IPS-18c (cell line): ENCODE data around the gene MYH9.
"Not testable (repeated sequence)": the region's sequence is repeated elsewhere in the genome, so short reads cannot be mapped to it uniquely, and the experiment has no call there.

Experiments used
- H3K4me3 ChIP-seq: 2 replicates; pipeline ENCODE4 v1.7.0; 2013; ENCODE audit warnings: low read depth, mild to moderate bottlenecking, low read length, moderate library complexity; ENCODE audit not compliant: insufficient read depth
- H3K9me3 ChIP-seq: one replicate; pipeline ENCODE4 v1.6.1; 2013; ENCODE audit warnings: mild to moderate bottlenecking, low read length, moderate library complexity; ENCODE audit not compliant: control insufficient read depth, insufficient read depth

The MYH9 gene

DNA sequence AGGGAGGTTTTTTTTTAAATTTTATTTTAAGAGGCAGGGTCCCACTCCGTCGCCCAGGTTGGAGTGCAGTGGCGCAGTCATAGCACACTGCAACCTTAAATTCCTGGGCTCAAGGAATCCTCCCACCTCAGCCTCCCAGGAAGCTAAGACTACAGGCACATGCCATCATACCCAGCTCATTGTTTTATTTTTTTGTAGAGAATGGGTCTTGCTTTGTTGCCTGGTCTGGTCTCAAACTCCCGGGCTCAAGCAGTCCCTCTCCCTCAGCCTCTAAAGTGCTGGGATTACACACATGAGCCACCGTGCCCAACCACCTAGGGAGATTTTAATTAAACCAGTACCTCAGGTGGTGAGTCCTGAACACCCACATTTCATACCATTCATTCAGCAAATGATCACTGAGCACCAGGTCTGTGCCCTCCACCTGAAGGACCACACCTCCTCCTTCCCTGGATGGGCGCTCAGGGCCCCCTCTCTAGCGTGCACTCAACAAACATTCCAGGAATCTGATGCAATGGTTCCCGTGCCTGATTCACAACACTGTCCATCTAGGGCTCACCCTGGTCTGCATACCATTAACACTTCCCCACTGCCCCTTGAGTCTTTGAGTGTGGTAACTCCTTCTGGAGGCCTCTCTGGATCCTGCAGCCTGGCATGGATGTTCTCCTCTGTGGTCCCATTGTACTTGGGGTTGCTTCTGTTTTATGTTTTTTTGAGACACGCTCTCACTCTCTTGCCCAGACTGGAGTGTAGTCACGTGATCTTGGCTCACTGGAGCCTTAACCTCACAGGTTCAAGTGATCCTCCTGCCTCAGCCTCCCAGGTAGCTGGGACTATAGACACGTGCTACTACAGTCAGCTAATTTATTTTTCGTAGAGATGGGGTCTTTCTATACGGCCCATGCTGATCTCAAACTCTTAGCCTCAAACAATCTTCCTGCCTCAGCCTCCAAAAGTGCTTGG lies 9.6 kb upstream of the MYH9 start:
- Histone ChIP-seq H3K4me3 (no peak overlapping the region), H3K9me3 (no peaks in the 10 kb centered on the region)

DNA sequence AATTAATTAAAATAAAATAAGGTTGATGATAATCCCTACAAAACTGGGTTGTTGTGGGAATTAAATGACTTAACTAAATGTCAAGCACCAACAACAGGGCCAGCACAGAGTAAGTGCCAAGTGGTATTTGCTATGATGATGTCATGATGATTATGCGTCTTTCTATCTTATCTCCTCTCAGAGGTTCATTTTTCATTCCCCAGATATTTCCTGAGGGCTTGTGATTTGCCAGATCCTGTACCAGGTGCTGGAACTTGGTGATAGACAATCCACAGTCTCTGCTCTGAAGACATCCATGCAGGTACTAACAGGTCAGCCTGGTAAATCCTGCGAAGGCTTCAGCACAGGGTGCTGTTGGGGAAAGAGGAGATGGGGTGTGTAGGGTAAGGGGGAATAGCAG lies 8.1 kb upstream of the MYH9 start:
- H3K4me3 ChIP-seq: no peak overlapping the region
- H3K9me3 ChIP-seq: no peaks in the 10 kb centered on the region

DNA sequence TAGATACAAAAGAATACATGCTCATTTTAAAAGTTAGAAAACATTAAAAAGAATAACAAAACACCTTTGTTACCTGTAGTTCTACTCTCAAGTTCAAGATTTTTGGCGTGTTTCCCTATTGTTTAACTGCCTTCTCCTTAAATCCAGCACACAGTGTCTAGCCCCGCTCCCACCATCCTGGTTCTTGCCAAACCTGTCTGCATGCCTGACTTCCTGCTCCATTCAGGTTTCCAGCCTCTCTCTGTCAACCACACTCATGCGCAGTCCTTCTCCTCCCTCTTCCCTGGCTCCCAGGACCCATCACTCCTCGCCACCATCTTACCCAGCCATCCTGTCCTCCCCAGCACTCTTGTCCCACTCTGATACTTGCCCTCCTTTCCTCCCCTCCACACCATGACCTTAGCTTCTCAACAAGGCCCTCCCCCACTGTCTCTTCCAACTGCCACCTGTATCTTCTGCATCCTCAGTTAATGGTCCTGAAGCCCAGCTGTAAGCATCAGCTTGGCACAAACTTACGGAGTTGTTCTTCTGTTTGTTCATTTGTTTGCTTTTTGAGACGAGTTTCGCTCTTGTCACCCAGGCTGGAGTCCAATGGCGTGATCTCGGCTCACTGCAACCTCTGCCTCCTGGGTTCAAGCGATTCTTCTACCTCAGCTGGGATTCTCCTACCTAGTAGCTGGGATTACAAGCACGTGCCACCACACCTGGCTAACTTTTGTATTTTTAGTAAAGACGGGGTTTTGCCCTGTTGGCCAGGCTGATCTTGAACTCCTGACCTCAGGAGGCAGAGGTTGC lies 7.5 kb upstream of the MYH9 start:
- no peak overlapping the region for H3K4me3 ChIP-seq
- H3K9me3 ChIP-seq: no peaks in the 10 kb centered on the region

DNA sequence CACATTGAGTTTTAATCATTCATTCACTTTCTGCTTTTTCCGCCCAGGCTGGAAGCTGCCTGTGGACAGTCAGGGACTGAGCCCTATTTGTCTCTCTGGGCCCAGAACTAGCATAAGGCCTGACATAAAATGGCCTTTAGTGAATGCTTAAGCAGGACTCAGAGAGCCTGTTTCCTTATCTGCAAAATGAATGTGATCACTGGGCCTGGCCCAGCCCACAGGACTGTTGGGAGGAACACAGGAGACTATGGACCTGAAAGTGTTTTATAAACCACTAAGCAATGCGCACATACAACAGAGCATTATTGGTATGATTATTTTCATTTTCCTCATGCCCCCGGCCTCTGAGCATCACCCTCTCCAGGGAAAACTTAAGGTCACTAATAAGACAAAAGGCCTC lies 3.9 kb upstream of the MYH9 start:
- Histone ChIP-seq H3K9me3 (no peaks in the 10 kb centered on the region), H3K4me3 (no peak overlapping the region)

DNA sequence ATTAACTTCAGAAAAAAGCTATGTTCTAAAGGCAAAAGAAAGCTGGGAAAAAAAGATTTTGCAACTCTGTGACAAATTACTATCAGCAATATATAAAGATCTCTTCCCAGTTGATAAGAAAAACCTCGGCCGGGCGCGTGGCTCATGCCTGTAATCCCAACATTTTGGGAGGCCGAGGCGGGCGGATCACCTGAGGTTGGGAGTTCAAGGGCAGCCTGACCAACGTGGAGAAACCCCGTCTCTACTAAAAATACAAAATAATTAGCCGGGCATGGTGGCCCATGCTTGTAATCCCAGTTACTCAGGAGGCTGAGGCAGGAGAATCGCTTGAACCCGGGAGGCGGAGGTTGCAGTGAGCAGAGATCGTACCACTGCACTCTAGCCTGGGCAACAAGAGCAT lies 1.4 kb upstream of the MYH9 start:
- H3K4me3 ChIP-seq, H3K9me3 ChIP-seq: not testable (repeated sequence)

DNA sequence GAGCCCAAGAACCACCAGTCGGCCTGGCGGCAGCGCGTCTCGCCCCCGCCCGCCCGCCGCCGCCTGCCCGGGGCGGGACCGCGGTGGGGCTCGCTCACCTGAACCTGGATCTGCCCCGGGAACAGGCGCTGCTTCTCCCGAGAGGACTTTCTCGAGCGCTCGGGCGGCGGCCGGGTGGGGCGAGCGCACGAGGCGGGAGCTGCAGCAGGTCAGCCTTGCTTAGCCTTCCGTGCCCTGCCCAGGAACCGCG lies 133 bp downstream of the MYH9 start:
- Histone ChIP-seq H3K9me3 (no peaks in the 10 kb centered on the region), H3K4me3 (peak overlapping the region; percentile 81)

DNA sequence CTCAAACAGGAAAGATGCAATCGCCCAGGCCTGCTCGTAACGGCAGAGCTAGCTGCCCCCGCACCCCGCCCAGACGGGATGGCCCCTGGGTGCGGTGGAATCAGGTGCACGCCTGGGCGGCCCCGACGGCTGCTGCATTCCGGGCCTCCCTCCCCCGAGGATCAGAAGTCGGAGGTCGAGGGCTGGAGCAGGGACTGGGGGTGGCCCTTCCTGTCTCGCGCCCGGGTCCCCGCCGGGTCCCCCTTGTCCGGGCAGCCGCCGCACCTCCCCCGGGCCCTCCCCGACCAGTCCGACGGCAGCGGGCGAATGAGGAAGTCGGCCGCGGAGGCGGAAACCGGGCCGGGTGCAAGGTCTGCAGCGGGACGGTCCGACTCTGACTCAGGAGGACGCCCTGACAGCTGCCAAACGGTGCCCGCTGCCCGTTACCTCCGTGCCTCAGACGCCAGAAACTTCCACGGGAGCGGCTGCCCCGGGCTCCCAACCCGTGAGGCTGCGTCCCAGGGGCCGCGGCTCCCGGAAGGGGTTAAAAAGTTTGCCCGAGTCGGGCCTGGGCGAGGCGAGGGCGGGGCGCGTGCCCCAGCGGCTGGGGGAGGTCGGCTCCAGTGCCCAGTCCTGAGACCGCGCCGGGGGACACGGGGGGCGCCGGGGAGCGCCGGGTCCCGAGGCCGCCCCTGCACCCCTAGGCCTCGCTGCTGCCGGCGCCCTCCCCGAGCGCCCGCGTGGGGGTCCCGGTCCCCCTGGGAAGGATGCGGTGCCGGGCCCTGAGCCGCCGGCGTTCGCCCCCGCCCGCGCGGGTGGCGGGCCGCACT lies 663 bp downstream of the MYH9 start:
- H3K9me3 ChIP-seq: no peaks in the 10 kb centered on the region

DNA sequence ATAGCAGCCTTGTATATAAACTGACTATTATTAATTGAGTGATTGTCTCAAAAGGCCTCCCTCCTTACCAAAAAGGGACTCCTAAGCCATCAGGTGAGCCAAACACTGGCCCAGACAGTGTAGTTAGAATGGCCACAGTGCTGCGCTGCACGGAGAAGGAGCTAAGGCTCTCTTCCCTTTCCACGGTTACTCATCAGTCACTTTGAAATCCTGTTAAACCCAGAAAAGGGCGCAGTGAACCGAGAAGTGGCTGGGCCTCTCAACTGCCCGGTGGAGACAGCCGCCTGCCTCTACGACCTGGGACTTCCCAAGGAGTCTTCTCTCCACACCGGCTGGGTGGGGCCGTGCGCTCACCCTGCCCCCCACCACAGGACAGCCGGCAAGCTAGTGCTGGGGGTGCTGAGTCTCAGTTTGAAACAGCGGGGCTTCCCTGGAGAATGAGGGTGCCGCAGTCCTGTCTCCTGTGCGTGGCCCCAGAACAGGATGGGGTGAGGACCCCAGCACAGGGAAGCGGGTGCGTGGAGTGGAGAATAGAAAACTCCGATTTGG lies 1.3 kb downstream of the MYH9 start:
- peak overlapping the region; percentile 81 for H3K4me3 ChIP-seq
- no peaks in the 10 kb centered on the region for H3K9me3 ChIP-seq

More for the DNA sequence above, 663 bp downstream of the MYH9 start:
- H3K4me3 ChIP-seq: peak overlapping the region; percentile 81

DNA sequence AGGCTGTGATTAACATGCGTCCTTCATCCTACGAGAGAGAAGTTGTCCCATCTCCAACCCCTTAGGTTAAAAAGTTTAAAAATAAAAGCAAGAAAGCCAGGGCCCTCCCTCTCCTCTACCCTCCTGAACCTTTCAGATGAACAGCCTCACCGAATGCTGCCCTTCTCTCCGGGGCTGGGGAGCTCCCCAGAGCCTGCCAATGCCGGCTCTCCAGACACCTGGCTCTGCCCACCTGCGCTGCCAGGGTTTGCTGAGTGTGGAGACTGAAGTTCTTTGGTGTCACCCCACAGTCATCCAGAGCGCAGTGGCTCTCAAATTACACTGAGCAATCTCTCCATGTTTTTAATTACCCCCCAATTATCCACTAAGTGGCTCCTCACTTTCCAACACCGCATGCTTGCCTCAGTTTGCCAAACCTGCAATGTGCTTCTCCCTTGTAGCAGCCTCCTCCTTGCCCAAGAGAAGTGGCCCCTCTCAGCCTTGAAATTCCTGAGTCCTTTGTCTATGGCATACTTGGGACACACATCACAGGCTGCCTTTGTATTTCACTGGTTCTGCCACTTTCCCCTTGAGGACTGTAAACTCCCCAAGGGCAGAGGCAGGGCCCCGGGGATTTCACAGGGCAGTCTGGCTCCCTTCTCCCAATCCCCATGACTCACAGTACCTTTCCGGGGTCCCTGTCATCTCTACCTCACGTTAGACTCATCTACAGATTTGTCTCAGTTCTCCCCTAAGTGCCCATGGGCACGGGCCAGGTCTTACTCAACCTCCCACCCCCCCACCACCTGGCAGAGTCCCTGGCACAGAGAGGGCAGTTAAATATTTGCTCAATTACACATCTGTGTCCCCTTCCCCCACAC lies 2.0 kb downstream of the MYH9 start:
- peak overlapping the region; percentile 81 for H3K4me3 ChIP-seq

DNA sequence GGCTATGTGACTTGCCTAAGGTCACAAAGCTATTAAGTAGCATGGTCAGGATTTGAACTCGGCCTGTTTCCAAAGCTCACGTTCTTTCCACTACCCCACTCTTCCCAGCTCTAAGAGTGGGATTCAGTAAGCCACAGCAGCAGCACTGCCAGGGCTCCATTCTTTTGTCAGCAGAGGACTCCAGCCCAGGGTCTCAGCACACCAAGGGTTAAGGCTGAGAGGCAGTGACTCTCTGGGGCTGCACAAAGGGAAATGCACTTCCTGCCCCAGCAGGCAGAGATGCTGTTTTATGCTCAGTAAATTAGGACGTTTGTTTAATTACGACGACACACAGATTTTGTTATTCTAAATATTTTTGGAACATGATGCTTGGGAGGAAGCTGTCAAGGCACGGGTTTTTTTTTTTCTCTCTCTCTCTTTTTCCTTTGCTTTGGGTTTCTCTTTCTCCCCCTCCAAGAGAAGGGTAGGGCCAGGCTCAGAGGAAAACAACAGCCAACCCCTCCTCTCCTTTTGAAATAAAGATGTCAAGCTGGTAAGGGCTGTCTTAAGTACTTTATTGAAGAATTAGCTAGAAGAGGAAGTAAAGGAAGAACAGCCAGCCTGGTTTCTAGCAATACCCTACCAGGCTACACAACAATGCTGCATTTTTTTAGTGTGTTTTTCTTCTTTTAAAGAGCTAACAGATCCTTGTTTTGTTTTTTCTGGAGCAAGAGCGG lies 2.8 kb downstream of the MYH9 start:
- Histone ChIP-seq H3K9me3 (no peaks in the 10 kb centered on the region), H3K4me3 (peak overlapping the region; percentile 81; the same call in 1 of the 2 replicates)

More for the DNA sequence above, 2.0 kb downstream of the MYH9 start:
- no peaks in the 10 kb centered on the region for H3K9me3 ChIP-seq

DNA sequence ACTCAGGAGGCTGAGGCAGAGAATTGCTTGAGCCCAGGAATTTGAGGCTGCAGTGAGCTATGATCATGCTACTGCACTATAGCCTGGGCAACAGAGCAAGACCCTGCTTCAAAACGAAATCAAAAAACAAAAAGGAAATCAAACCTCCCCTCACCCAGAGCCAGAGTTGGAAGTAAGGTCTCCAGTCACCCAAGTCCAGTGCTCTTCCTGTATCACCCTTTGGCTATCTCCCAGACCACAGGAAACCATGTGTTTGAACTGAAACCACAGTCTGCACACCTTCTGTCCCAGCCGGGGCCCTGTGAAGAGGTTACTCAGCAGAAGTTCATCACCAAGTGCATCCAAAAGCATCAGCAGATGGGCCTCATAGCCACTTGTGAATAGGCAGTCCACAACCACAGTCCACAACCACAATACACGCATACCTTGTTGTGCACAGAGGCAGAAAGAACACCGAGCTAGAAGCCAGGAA lies 4.6 kb downstream of the MYH9 start:
- no peaks in the 10 kb centered on the region for H3K9me3 ChIP-seq
- no peak overlapping the region for H3K4me3 ChIP-seq

DNA sequence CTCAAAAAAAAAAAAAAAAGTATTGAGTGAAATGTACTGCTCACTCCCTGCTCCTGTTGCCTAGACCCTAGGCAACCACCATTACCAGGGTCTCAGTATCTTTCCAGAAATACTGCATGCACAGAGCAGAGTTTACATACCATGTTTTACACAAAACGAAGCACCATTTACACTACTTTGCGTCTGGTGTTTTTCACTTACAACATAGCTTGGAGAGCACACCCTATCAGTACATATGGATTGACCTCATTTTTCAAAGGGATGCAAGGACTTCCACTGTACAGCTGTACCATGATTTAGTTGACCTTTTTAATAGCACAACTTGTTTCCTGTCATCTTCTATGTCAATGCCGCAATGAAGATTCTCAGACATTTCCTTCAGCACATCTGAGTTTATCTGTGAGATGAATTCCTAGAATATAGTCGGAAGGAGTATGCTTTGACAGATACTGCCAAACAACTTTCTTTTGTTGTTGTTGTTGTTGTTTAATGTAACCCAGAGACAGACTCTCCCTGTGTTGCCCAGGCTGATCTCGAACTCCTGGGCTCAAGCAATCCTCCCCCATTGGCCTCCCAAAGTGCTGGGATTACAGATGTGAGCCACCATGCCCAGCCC lies 6.1 kb downstream of the MYH9 start:
- H3K9me3 ChIP-seq: no peaks in the 10 kb centered on the region
- no peak overlapping the region for H3K4me3 ChIP-seq

DNA sequence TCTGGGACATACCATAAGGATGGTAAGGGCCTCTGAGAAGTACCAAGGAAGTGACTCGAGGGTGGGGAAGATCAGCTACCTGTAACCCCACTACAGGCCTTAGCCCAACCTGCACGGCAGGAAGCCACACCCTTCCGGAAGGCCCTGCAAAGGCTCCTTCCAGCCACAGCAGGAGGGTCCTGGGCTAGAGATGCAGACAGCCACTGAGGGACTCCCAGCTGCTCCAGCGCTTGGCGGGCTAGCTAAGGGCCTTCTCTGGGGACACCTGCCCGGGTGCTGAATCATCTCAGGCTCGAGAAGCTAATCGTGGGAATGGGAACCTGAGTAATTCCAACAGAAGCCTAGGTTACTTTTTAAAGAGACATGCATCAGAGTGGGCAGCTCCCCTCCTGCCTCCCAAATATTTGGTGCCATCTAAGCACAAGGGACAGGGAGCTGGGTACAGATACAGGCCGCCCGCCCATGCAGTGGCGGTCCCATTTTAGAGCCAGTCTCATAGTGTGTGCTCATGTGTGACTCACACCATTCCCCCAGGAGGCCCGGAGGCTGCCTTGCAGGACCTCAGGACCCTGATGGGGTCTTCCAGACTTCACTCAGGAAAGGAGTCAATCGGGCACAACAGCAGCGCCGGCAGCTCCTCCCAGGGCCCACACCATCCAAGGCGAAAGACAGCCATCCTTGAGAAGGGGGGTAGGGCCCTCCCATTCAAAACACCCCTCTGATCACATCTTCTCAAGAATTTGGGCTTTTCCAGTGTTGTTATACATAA lies 8.0 kb downstream of the MYH9 start:
- Histone ChIP-seq H3K4me3 (no peak overlapping the region), H3K9me3 (peaks cover 2% of the 10 kb centered on the region)

DNA sequence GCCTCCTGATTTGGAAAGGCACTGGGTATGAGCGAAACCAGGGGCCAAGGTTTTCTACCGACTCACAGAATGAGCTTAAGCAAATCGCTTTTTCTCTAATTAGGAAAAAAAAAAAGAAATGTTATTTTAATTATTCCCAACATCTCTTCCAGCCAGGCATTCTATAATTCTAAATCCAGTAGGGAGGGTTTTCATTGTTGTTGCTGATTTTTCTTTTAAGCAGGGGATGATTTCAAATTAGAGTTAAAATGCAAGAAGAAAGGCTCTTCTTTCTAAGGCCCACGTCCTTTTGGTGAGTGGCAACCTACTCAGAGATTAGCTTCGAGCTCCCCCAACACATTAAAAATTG lies 8.9 kb downstream of the MYH9 start:
- Histone ChIP-seq H3K9me3 (peaks cover 2% of the 10 kb centered on the region), H3K4me3 (no peak overlapping the region)
